Measurements from ENCODE around the gene AFAP1.

Gene AFAP1

GRCh38 chr4:7769396-7770223, 170.1 kb downstream of the AFAP1 start:
- TF ChIP-seq FOXP2 (optimal IDR thresholded peaks at IDR 0.05; ENCODE audit: borderline replicate concordance, extremely low read depth, extremely low read length, insufficient read depth) = no peak
- no peak for TF ChIP-seq POLR2AphosphoS5 (IDR thresholded peaks at IDR 0.05; ENCODE audit: low read depth, low read length)
- TF ChIP-seq SIN3A (IDR thresholded peaks at IDR 0.05; ENCODE audit: borderline replicate concordance, insufficient read depth, low read length) = no peak
- TF ChIP-seq, protein P1, sequence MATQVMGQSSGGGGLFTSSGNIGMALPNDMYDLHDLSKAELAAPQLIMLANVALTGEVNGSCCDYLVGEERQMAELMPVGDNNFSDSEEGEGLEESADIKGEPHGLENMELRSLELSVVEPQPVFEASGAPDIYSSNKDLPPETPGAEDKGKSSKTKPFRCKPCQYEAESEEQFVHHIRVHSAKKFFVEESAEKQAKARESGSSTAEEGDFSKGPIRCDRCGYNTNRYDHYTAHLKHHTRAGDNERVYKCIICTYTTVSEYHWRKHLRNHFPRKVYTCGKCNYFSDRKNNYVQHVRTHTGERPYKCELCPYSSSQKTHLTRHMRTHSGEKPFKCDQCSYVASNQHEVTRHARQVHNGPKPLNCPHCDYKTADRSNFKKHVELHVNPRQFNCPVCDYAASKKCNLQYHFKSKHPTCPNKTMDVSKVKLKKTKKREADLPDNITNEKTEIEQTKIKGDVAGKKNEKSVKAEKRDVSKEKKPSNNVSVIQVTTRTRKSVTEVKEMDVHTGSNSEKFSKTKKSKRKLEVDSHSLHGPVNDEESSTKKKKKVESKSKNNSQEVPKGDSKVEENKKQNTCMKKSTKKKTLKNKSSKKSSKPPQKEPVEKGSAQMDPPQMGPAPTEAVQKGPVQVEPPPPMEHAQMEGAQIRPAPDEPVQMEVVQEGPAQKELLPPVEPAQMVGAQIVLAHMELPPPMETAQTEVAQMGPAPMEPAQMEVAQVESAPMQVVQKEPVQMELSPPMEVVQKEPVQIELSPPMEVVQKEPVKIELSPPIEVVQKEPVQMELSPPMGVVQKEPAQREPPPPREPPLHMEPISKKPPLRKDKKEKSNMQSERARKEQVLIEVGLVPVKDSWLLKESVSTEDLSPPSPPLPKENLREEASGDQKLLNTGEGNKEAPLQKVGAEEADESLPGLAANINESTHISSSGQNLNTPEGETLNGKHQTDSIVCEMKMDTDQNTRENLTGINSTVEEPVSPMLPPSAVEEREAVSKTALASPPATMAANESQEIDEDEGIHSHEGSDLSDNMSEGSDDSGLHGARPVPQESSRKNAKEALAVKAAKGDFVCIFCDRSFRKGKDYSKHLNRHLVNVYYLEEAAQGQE (IDR thresholded peaks at IDR 0.05; ENCODE audit: insufficient read depth in 1 of 2, low read depth in 2 of 2, low read length in 2 of 2) = no peak
- no peak for TF ChIP-seq TAF1 (IDR thresholded peaks at IDR 0.05; ENCODE audit: borderline replicate concordance, insufficient read depth, low read length)

GRCh38 chr4:7768736-7769135, 170.9 kb downstream of the AFAP1 start:
- TF ChIP-seq, protein P1 (IDR thresholded peaks at IDR 0.05; ENCODE audit: insufficient read depth in 1 of 2, low read depth in 2 of 2, low read length in 2 of 2) = no peak
- TF ChIP-seq TAF1 (IDR thresholded peaks at IDR 0.05; ENCODE audit: borderline replicate concordance, insufficient read depth, low read length) (no peak), POLR2AphosphoS5 (IDR thresholded peaks at IDR 0.05; ENCODE audit: low read depth, low read length) (no peak), FOXP2 (optimal IDR thresholded peaks at IDR 0.05; ENCODE audit: borderline replicate concordance, extremely low read depth, extremely low read length, insufficient read depth) (no peak), SIN3A (IDR thresholded peaks at IDR 0.05; ENCODE audit: borderline replicate concordance, insufficient read depth, low read length) (no peak)

GRCh38 chr4:7767966-7768365, 171.7 kb downstream of the AFAP1 start:
- TF ChIP-seq TAF1 (IDR thresholded peaks at IDR 0.05; ENCODE audit: borderline replicate concordance, insufficient read depth, low read length) = no peak

DNA sequence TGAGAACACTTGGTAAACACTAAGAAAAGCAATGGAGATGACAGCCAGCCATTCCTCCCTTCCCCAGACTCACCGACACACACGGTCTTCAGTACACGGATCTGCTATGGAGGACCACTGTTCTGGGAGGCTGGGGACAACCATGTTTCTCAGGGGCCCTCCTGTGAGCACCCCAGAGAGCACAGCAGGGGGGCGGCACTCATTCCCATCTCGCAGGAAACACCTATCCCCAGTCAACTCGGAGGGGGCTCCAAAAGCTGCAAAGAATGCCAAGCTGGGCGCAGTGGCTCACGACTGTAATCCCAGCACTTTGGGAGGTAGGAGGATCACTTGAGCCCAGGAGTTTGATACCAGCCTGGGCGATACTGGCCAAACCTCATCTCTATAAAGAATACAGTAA, 172.1 kb downstream of the AFAP1 start:
- TF ChIP-seq, protein P1 (IDR thresholded peaks at IDR 0.05; ENCODE audit: insufficient read depth in 1 of 2, low read depth in 2 of 2, low read length in 2 of 2) = no peak
- TF ChIP-seq SIN3A (IDR thresholded peaks at IDR 0.05; ENCODE audit: borderline replicate concordance, insufficient read depth, low read length) = no peak
- no peak for TF ChIP-seq TAF1 (IDR thresholded peaks at IDR 0.05; ENCODE audit: borderline replicate concordance, insufficient read depth, low read length)
- TF ChIP-seq FOXP2 (optimal IDR thresholded peaks at IDR 0.05; ENCODE audit: borderline replicate concordance, extremely low read depth, extremely low read length, insufficient read depth) = no peak
- no peak for TF ChIP-seq POLR2AphosphoS5 (IDR thresholded peaks at IDR 0.05; ENCODE audit: low read depth, low read length)

DNA sequence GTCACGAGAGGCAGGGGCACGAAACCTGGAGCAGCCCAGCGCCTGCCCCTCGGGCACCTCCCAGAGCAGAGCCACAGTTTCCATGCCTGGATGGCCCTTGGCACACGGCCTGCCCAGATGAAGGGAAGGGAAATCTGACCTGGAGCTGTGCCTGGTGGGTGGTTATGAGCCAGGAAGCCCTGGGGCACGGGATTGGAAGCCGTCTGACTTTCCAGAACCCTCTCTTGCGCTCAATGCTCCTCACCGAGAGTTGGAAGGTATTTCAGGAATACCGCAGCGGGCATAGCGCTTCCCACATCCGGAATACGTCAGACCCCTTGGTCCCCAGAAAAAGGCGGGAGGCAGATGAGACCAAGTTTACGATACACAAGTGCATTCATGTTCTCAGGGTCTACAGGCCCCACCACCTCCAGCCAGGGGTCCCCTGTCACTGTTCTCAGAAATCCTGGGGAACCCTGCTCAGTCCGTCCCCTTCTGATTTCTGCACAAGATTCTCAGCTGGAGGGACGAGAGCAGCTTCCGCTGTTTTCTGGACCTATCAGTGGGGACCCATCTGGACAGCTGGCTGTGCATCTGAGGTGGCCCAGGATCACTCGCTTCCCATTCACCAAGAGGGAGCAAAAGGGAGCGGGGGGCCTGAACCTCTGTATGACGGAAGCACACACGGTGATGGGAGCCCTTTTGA, 172.9 kb downstream of the AFAP1 start:
- no peak for TF ChIP-seq POLR2AphosphoS5 (IDR thresholded peaks at IDR 0.05; ENCODE audit: low read depth, low read length)
- TF ChIP-seq, protein P1 (IDR thresholded peaks at IDR 0.05; ENCODE audit: insufficient read depth in 1 of 2, low read depth in 2 of 2, low read length in 2 of 2) = no peak
- TF ChIP-seq FOXP2 (optimal IDR thresholded peaks at IDR 0.05; ENCODE audit: borderline replicate concordance, extremely low read depth, extremely low read length, insufficient read depth) = no peak
- TF ChIP-seq SIN3A (IDR thresholded peaks at IDR 0.05; ENCODE audit: borderline replicate concordance, insufficient read depth, low read length) = no peak
- TF ChIP-seq TAF1 (IDR thresholded peaks at IDR 0.05; ENCODE audit: borderline replicate concordance, insufficient read depth, low read length) = no peak

Data from PFSK-1 (cell line).